SH-SY5Y (cell line): Measurements from ENCODE around the gene NDUFAF5.

Experiments used
- GATA2 ChIP-seq: IDR thresholded peaks from 2 replicates; pipeline ENCODE4 v1.6.1; 2011; ENCODE audit warnings: mild to moderate bottlenecking, low read depth, low read length
- GATA3 ChIP-seq: IDR thresholded peaks from 2 replicates; pipeline ENCODE4 v1.6.1; 2011; ENCODE audit warnings: low read depth, mild to moderate bottlenecking, low read length, moderate library complexity

- TF ChIP-seq GATA2 (no peak), GATA3 (no peak)
Measured at GRCh38 chr20:13788167-13788834, 3.5 kb downstream of the NDUFAF5 start.
